GM21529 (cell line): Measurements from ENCODE around the gene TUT7.
"Not testable (repeated sequence)": the region's sequence is repeated elsewhere in the genome, so short reads cannot be mapped to it uniquely, and the experiment has no call there.

ENCODE experiments used
- ATAC-seq: cut with Tn5 transposase; IDR thresholded peaks from one replicate; pipeline ENCODE4 v1.9.1; 2021; ENCODE audit not compliant: unreplicated experiment

The TUT7 gene

DNA sequence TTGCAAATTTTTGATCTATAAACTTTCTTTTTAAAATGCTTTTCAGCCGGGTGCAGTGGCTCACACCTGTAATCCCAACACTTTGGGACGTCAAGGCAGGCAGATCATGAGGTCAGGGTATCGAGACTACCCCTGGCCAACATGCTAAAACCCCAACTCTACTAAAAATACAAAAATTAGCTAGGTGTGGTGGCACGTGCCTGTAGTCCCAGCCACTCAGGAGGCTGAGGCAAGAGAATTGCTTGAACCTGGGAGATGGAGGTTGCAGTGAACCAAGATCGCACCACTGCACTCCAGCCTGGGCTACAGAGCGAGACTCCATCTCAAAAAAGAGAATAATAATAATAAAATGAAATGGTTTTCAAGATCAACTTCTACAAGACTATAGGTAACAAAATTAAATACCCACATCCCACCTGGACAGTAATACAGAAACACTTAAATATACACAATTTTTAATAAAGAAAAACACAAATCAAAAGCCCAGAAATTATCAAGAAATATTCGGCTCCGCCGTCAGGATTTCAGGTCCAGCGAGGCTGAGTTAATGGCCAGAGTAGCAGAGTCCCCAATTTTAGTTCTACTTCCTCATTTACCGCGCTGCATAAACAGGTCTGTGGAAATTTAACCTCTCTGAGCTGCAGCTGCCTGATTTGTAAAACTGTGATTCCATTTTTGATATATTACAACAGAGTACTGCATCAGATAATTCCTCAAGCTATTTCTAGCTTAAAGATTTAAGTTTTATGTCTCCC is 4.0 kb downstream of the TUT7 start:
- peak; percentile 27 for ATAC-seq

DNA sequence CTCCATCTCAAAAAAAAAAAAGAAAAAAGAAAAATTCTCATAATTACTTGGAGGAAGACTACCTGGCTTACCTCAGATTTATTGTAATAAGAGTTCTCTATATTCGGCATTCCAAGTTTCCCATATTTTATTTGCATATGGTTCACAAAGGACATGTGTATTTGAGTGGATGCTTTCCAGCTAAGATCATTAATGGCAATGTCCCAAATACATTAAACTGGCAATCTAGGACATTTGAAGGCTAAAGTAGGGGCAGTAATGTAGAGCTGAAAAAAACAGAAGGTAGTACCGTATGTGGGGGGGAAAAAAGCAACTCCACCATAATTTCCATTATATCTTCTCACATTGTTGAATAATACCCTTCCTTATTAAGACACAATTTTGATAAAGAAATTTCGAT is 4.9 kb downstream of the TUT7 start:
- no peak for ATAC-seq

DNA sequence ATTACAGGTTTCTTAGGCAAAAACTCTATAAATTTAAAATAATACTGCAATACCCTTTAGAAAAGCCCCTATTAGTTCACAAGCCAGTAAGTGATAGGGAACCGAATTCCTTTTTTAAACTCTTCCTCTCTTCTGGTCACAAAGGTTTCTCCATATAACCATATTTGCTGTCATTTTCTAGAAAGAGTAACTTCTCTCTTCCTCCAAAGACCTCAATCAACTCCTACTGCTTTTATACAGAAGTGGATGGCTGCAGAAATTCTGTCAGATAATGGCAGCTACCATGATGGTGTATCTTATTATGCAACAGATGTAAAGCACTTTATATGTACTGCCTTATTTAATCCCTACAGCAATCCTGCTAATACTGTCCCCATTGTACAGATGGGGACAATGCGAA is 6.2 kb downstream of the TUT7 start:
- no peak for ATAC-seq

DNA sequence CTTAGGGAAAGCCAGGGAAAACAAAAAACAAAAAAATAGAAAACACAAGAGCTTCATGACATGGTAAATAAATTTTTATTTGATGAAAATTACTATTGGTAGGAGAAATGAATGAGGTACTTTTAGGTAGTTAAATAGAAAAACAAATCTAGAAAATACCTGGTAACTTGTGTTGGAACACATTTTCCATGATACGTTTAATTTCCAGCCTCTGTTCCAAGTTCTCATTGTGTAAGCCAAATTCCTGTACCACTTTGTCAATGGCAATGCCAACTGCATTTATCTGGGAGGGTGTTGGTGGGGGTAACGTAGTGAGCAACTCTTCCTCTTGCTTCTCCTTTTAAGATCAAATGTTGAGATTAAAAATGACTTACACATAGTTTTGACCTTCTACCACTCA is 9.4 kb downstream of the TUT7 start:
- no peak for ATAC-seq

DNA sequence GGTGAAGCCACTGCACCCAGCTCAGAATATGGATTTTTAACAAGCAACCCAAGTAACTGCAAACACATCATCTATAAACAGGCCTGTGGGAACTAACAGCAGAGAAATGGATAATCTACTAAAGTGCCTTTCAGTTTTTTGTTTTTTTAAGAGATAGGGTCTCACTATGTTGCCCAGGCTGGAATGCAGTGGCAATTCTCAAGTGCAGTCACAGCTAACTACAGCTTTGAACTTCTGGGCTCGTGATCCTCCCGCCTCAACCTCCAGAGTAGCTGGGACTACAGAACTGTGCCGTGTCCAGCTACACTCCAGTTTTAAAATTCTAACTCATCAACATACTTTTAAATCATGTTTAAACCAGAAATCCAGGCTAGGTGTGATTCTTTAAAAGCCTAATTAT is 11.9 kb downstream of the TUT7 start:
- no peak for ATAC-seq

DNA sequence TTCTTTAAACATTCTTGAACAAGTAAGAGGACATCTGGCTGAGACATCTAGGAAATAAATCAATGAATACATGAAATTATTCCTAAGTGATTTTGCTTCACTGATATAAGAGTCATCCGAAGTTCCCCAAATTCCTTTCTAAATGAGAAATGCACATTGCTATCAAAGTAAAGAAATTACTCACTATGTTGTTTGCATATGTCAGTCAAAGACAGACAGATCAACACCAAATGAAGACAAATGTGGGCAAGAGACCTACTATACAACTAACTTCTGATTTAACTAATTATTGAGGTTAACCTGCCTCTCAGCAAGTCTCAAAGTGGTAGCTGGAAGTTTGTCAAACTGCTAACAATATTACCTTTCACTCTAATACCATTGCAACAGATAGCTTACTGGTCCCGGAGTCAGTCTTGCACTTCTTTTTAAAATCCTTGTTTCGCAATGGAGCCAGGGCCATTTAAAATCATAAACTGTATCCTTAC is 13.2 kb downstream of the TUT7 start:
- ATAC-seq, result no peak

DNA sequence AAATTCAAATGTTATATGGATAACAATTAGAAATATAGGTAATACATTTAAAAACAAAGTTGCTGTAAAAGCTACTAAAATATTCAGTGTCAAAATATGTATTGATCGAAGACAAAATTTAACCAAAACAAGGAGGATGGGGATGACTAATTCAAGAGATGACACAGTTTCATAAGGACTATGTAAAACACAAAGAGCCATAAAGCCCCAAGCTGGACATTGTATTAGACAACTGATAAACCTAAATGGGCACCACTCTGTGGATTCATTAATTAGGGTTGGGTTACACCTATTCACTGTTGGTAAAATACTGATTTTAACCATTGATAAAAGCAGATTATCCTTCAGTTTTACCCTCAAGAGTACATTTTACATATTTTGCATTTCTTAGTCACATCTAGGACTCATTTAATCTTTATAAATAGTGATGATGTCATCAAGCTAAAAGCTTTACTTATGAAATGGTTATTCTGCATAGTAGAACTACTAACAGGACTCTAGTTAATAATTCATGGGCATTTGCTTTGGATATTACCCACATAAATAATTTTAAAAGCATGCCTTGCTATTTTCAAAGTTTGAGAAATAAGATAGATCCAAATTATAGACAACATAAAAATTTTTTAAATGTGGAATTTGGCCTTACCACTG is 13.7 kb downstream of the TUT7 start:
- no peak for ATAC-seq

DNA sequence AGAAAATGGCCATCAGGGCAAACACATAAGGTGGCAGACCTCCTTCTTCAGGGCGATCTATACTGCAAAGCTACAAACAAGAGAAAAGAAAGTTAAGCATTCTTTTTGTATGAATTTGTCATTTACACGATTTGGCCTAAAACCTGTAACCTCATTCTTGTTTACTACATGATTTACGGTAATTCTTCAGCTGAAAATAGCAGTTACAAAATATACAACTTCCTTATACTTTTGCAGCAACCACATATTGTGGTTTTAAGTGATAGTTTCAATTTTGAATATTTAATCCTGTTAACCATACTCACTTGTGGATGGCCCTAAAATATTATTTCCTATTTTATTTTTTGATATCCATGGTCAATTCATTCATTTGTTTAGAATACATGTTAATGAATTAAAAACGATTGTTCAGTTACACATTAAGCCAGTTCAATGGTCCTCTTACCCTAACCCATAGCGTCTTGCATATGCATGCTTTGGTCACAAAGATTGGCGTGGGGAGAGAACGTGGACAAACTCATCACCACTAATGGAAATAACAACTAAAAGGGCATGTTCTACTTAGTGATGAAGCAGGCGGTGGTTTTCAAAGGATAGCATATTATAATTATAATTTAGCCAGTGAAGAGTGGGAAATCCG is 16.6 kb downstream of the TUT7 start:
- no peak for ATAC-seq

DNA sequence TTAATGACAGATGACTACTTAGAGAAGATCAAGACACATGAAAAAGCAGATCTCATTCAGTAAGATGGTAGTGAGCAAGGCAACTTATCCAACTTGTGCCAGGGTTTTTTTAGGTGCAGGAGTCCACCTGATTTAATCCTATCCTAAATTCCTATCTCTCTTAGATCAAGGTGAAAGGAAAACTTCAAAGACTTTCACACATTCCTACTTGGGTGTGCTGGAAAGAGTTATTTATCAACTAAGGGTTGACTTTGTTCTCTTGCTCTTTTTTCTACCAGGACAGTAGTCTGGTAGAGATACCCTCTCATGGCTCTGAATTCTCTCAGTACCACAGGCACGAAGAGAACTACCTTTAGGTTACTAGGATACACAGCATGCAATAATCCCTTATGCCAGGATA is 18.2 kb downstream of the TUT7 start:
- ATAC-seq, result no peak

DNA sequence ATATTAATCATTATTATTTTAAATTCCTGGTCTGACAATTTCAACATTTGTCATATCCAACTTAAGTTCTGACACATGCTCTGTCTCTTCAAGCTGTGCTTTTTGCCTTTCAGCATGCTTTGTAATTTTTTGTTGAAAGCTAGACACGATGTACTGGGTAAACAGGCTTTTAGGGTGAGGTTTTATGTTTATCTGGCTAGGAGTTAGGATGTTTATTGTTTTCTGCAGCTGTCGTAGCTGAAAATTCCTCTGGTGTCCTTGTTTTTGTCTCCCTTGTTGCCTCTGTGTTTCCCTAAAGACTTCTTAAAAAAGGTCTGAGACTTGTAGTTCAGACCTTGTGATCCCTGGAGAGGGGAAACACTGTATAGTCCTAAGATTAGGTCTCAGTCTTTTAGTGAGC is 20.6 kb downstream of the TUT7 start:
- ATAC-seq, result no peak

DNA sequence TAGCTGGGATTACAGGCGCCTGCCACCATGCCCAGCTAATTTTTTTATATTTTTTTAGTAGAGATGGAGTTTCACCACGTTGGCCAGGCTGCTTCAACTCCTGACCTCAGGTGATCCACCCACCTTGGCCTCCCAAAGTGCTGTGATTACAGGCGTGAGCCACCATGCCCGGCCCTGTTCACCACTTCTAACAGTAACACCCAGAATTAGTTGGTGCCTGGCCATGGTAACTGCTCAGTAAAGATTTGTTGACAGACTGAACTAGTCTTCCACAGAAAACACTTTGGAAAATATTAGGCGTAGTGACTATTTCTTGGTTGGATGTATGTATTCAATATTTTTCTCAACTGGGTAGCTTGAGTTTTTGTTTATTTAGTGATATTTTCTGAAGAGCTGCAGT is 24.0 kb downstream of the TUT7 start:
- no peak for ATAC-seq

DNA sequence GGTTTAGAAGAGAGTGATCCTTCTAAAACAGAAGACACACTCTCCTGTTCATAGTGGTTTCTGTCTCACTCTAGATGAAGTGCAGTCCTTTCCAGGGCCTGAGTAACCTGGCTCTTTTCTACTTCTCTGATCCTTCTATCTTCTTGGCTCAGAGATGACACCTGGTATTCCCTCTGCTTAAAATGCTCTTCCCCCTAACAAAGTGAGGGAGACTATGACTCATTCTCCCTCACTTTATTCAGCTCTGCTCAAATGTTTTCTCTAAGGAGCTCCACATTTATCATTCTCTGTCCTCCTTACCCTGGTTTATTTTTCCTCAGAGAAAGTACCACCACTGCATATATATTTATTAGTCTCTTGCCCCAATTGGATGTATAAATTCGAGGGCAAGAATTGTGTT is 24.6 kb downstream of the TUT7 start:
- no peak for ATAC-seq

DNA sequence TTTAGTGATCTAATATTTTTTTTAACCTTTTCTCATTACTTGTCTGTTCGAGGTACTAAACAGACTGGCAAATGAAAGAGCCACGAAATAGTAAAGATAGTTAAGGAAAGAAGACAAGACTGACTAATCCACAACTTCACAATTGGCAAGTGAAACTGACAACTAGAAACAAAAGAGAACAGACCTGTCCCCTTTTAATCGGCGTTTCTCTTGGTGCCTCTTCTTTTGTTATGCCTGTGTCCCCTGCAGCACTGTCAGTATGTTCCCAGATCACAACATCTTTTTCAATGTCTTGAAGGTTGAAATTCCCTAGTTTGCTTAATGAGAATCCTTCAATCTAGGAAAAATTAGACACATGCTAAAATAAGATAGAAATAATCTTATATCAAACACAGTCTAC is 26.1 kb downstream of the TUT7 start:
- no peak for ATAC-seq

DNA sequence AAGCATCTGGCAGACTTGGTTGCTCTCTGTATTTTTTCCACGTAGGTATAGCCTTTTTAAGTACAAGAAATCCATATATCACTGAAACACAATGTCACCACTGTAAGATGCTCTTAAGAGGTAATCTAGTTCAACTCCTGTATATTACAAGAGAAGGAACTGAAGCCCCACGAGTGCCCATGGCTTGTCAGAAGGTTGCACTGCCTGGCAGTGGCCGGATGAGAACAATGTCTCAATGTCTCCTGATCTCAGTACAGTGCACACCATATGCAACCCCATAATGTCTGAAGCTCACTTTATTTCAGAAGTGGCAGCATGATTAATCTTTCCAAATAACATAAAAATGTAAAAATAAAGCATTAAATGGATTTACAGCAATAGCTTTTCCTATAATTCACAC is 27.7 kb downstream of the TUT7 start:
- no peak for ATAC-seq

DNA sequence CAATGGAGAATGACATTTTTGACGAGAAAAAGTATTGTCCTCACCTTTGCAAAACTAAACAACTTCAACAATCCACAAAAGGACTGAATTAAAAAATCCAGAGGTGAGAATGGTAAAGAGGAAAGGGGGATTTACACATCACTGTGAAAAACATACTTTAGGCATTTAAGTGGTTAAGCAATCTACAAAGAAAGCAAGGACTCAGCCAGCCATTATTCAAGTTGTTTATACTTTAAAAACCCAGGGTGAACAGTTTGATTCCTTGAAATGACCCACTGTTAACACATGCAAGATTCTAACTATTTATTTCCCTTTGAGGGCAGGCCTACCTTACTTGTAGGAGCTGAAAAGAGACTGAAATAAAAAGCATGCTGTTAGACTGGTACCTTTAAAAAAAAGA is 29.3 kb downstream of the TUT7 start:
- no peak for ATAC-seq

DNA sequence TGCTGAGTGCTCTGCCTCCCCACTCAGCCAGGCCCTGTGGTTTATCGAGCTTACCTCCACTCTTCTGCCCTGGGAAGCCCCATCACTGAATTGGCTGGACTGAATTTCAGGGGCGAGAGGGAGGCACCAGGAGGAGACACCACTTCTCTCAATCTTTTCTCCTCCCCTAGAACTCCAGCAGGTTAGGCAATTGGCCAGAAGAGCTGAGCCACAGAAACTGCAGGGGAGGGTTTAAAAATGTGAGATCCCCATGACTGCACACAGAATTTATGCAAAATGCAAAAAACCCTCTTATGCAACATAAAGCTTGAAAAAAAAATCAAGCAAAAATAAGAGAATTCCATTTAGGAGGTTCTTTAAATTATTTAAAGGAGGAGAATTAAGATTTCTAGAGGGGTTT is 29.9 kb downstream of the TUT7 start:
- no peak for ATAC-seq

DNA sequence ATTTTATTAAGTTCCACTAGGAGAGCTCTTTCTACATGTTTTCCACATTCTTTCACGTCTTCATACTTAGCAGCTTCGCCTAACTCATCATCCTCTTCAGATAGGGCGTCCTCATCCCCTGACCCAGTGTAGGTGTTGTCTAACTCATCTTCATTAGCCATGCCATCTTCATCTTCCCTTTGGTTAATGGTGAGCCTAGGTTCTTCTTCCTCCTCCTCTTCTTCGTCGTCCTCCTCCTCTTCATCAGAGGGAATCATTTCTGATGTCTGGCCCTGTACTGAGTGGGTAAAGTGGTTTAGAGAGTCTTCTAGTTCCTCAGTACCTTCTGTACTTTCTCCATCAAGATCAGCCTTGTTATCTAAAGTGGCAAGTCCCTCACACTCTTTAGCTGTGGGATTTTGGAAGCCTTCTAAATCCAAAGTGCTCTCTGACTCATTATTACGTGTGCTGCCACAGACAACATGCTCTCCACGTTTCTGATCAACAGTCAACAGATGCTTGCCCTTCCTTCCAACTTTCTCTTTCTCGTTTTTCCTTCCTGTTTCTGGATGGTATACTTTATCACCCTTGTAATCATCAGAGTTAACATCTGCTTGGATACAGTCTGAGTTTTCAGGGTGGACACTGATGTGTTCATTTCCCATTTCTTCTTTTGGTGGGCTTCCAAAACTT is 31.1 kb downstream of the TUT7 start:
- no peak for ATAC-seq

DNA sequence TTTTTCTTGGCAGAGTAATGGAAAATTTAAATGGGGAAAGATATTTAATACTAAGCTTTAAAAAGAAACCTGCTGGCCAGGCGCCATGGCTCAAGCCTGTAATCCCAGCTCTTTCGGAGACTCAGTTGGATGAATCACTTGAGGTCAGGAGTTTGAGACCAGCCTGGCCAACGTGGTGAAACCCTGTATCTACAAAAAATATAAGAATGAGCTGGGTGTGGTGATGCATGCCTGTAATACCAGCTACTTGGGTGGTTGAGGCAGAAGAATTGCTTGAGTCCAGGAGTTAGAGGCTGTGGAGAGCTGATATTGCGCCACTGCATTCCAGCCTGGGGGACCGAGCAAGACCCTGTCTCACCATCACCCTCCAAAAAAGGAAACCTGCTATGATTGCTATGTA is 32.8 kb downstream of the TUT7 start:
- no peak for ATAC-seq

DNA sequence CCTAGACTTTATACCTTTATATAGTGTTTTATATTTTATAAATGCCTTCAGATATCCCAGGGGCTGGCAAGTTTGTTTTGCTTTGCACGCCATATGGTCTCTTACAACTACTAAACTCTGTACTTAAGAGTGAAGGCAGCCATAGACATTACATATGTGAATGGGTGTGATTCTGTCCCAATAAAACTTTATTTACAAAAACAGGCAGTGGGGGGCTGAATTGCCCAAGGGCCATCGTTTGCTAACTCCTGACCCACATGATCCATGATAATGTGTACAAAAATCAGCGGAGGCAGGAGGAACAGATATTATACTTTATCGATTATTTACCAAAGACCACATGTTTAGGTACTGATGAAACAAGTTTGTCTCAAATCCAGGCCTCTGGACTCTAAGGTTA is 36.0 kb downstream of the TUT7 start:
- ATAC-seq, result no peak

DNA sequence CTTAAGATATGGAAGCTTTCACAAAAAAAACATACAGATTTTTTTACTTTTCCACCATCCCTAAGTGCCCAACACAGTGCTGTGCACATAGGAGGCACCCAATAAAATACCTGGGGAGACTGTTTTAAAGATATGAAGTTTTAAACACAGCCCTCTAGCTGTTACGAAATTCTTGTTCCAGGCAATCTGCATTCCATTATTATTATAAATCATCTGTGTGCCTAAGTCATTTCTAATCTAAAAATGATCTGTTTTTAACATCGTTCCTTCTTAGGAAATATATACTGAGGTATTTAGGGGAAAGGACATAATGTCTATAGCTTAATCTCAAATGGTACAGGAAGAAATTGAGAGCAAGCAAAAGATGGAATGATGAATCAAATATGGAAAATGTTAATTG is 39.1 kb downstream of the TUT7 start:
- no peak for ATAC-seq

DNA sequence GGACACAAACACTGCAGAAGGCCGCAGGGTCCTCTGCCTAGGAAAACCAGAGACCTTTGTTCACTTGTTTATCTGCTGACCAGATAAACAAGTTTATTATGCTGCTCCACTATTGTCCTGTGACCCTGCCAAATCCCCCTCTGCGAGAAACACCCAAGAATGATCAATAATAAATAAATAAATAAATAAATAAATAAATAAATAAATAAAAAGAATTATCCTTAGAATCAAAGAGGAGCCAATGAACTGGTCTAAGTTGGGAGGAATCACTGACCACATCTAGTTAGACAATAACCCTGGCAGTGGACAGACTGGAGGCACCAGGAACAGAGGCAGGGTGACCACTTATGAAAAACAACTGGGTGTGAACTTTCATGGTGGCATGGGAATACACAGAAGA is 41.3 kb downstream of the TUT7 start:
- ATAC-seq, result not testable (repeated sequence)

DNA sequence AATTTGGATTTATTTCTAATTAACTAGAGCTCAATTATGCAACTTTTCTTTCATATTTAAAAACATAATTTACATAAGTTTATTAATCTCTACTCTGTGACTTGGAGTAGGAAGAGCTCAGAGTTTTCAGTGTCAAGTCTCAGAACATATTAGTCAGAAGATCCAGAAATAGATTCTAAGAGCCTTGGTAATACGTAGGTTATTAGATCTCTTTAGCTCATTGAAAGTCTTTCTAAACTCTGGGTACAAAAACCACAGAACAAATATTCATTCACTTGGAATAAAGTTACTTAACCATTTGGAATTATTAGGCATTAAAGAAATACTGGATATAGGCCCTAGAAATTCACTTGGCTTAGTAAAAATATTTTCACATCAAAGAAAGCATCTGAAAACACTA is 45.5 kb downstream of the TUT7 start:
- ATAC-seq, result no peak
